Tibial artery (tissue), 4 donors: Measurements from ENCODE around the gene TOPAZ1.

Experiments used
- DNase-seq, 2 donors: peaks; one replicate each; pipeline ENCODE4 v3.0.0-alpha.2; 2019
- H3K27ac ChIP-seq, 2 donors: fragments of 200-600 bp; sonication (generic) in 1 of 2; 1 replicate in 1 of 2; 2 replicates in 1 of 2; pipeline ENCODE4 v1.5.1; 2018 to 2019; ENCODE audit warnings: mild to moderate bottlenecking in 1 of 2
- H3K27me3 ChIP-seq, 2 donors: fragments of 200-600 bp; sonication (generic) in 1 of 2; one replicate each; pipeline versions ENCODE4 v1.5.1 to v1.6.0; 2016 to 2019
- H3K36me3 ChIP-seq, 3 donors: fragments of 200-600 bp; sonication (generic) in 2 of 3; one replicate each; pipeline ENCODE4 v1.5.1; 2016 to 2019; ENCODE audit warnings: mild to moderate bottlenecking in 2 of 3
- H3K4me1 ChIP-seq, 4 donors: fragments of 200-600 bp; sonication (generic) in 2 of 4; 1 replicate in 3 of 4; 2 replicates in 1 of 4; pipeline ENCODE4 v1.5.1; 2016 to 2019
- H3K4me3 ChIP-seq, 2 donors: fragments of 200-600 bp; sonication (generic) in 1 of 2; 1 replicate in 1 of 2; 2 replicates in 1 of 2; pipeline ENCODE4 v1.5.1; 2018 to 2019; ENCODE audit warnings: mild to moderate bottlenecking in 2 of 2
- H3K9me3 ChIP-seq, 3 donors: fragments of 200-600 bp; sonication (generic) in 1 of 3; one replicate each; pipeline ENCODE4 v1.5.1; 2016 to 2019
- intact Hi-C: fragments of 100-400 bp; cut with DNase I; formaldehyde crosslinking; loops from one replicate; pipeline ENCODE4 v1.15.0; 2023; ENCODE audit warnings: low total_unique reads
- TF ChIP-seq, protein P1 (sequence below), 2 experiments: fragments of 200-600 bp in 1 of 2; fragments of 450-650 bp in 1 of 2; IDR thresholded peaks; one replicate each; pipeline ENCODE4 v1.5.1; 2017 to 2019; ENCODE audit warnings: antibody characterized with exemption in 2 of 2, mild to moderate bottlenecking in 1 of 2, moderate library complexity in 1 of 2

TOPAZ1 gene

DNA sequence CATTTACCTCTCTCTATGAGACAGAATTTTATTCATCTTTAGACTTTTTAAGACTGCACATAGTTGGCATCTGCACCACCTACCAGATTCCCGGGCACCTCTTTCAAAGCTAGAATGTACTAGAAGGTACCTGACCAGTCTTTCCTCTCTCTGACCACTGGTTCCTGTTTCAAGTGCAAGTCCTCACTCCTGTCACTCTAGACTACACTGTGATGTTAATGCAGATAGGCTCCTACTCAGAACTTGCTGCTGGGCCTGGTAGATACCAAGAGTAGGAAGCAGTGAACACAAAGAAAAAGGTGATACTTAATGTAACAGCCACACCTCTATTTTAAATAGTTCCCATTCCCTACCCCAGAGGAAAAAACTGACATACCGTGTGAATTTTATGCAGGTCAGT, 88.8 kb downstream of the TOPAZ1 start:
- Histone ChIP-seq H3K4me1 (no peaks in the 10 kb centered on the region), H3K27me3 (no peaks in the 10 kb centered on the region), H3K36me3 (no peaks in the 10 kb centered on the region), H3K9me3 (no peaks in the 10 kb centered on the region), H3K27ac (no peak overlapping the region), H3K4me3 (no peak overlapping the region)
- intact Hi-C loops, result loop anchor here (10.0 kb wide), 2 partner anchors 114 to 184 kb away; no protein-coding TSS in a partner anchor
- DNase-seq, result no peak
- TF ChIP-seq, protein P1, sequence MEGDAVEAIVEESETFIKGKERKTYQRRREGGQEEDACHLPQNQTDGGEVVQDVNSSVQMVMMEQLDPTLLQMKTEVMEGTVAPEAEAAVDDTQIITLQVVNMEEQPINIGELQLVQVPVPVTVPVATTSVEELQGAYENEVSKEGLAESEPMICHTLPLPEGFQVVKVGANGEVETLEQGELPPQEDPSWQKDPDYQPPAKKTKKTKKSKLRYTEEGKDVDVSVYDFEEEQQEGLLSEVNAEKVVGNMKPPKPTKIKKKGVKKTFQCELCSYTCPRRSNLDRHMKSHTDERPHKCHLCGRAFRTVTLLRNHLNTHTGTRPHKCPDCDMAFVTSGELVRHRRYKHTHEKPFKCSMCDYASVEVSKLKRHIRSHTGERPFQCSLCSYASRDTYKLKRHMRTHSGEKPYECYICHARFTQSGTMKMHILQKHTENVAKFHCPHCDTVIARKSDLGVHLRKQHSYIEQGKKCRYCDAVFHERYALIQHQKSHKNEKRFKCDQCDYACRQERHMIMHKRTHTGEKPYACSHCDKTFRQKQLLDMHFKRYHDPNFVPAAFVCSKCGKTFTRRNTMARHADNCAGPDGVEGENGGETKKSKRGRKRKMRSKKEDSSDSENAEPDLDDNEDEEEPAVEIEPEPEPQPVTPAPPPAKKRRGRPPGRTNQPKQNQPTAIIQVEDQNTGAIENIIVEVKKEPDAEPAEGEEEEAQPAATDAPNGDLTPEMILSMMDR (IDR thresholded peaks at IDR 0.05), result no peak

- no peak for DNase-seq
- Histone ChIP-seq H3K4me1 (peaks cover 0 to 9% (median 3%) of the 10 kb centered on the region in 4 donors), H3K36me3 (no peaks in the 10 kb centered on the region), H3K9me3 (no peaks in the 10 kb centered on the region), H3K4me3 (no peak overlapping the region), H3K27ac (no peak overlapping the region), H3K27me3 (no peaks in the 10 kb centered on the region)
- intact Hi-C loops, result loop anchor here (10.0 kb wide), 2 partner anchors 110 to 180 kb away; no protein-coding TSS in a partner anchor
- TF ChIP-seq, protein P1 (IDR thresholded peaks at IDR 0.05), result no peak
These were observed 92.6 kb downstream of the TOPAZ1 start for GRCh38 chr3:44334326-44334725.

DNA sequence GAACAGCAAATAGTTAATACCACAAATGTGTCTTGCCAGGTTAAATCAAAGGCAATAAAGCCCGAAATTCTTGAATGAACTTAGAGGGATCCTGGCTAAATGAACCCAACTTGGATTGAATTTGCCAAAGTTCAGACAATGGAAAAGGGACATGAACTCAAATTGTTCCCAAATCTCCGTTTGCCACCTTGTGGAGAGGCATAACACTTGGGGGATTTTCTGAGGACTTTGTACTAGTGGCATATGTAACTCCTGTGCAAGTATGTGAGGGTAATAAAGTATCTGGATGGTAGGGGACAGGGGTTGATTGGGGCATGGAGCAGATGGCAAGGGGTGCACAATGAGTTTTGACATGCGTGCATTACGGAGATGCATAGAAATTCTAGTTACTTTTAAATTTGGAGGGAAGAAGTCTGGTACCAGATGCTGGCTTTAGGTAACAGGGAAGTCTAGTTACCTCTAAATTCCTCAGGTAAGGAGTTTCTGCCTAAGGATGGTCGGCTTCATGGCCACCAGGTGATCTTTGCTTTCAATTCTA, 95.6 kb downstream of the TOPAZ1 start:
- DNase-seq, result no peak
- peak overlapping the region; percentile 74 to 88 for H3K4me3 ChIP-seq
- TF ChIP-seq, protein P1 (IDR thresholded peaks at IDR 0.05), result no peak
- H3K9me3 ChIP-seq, result no peaks in the 10 kb centered on the region
- no peaks in the 10 kb centered on the region for H3K27me3 ChIP-seq
- intact Hi-C loops, result loop anchor here (10.0 kb wide), 2 partner anchors 107 to 177 kb away; no protein-coding TSS in a partner anchor
- peaks cover 0 to 35% (median 18%) of the 10 kb centered on the region in 4 donors for H3K4me1 ChIP-seq
- no peaks in the 10 kb centered on the region for H3K36me3 ChIP-seq
- peak overlapping the region; percentile 94 to 98 for H3K27ac ChIP-seq

DNA sequence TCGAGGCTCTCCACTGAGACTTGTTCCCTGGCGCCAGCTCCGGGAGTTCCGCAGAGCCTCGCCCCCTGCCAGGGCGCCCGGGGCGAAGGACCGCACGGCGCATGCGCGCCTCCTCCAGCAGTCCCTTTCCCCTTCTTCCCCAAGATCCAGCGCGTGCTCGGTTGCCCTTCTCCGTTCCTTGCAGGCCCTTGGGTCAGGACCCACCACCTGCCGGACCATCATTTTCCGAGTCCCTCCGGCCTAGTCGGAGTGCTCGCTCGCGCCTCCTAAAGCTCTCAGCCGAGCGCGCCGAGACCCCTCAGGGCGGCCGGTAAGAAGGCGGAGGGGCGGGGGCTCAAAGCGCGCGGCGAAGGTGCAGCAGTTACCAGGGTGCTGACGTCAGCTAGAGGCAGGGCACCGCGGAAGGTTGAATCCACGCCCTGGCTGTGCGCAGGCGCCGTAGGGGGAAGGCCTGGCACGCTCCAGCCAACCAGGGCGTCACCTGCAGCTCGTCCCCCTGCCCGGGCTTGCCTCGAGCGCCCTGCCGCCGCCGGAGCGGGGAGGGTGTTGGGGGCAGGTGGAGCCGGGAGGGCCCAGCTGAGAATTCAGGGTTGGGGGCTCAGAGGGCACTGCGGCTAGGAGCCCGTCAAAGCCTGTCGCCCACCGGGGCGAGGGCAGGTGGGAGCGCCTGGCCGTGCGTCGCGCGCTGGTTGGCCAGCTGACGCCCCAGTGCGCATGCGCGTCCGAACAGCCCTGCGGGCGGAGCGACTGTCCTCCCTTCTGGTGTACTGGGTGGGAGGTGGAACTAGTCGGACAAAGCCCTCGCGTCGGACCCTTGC, 96.5 kb downstream of the TOPAZ1 start, which contains the start of gene TCAIM:
TSS of gene TCAIM (plus strand) at position 757 of the 818 bp plus-strand sequence. CDS start 16,017 bp downstream, outside the sequence.
- Histone ChIP-seq H3K27me3 (no peaks in the 10 kb centered on the region), H3K4me1 (peaks cover 0 to 44% (median 22%) of the 10 kb centered on the region in 4 donors), H3K27ac (peak within 1 kb of the TSS; percentile 94 to 98), H3K9me3 (no peaks in the 10 kb centered on the region), H3K36me3 (no peaks in the 10 kb centered on the region), H3K4me3 (peak within 1 kb of the TSS; percentile 74 to 88)
- TF ChIP-seq, protein P1 (IDR thresholded peaks at IDR 0.05), result no peak
- intact Hi-C loops, result loop anchor here (10.0 kb wide), 2 partner anchors 107 to 177 kb away; no protein-coding TSS in a partner anchor
- DNase-seq, result peak; percentile 95 to 99

DNA sequence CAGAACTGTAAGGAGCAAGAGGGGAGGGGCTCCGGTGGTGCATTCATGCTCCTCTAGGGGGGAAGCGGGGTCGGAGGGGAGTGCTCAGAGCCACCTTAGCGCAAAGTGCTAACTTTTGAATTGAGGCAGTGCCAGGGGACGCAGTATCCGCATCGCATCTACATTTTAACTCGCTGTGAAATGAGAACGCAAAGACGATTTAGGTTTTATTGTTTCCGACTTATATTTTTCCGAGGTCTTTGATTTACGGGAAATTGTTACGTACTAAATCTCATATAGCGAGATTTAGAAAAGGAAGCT, 97.1 kb downstream of the TOPAZ1 start:
- intact Hi-C loops, result loop anchor here (10.0 kb wide), 2 partner anchors 106 to 176 kb away; no protein-coding TSS in a partner anchor
- Histone ChIP-seq H3K36me3 (no peaks in the 10 kb centered on the region), H3K27me3 (no peaks in the 10 kb centered on the region), H3K4me1 (peaks cover 0 to 49% (median 23%) of the 10 kb centered on the region in 4 donors), H3K27ac (peak overlapping the region; percentile 94 to 98), H3K9me3 (no peaks in the 10 kb centered on the region), H3K4me3 (peak overlapping the region; percentile 74 to 88)
- no peak for DNase-seq
- TF ChIP-seq, protein P1 (IDR thresholded peaks at IDR 0.05), result no peak
